GM23248 (cell line): ENCODE data around the gene AKAP12. TPM values are rescaled to one million over a fixed set of nuclear protein-coding genes. Genes with fewer than 3 reads are reported as not detected.

Experiments
- DNase-seq: peaks from one replicate; pipeline ENCODE4 v3.0.0-alpha.2; 2015
- H2AFZ ChIP-seq: fragments of 200-600 bp; sonication (generic); 2 replicates; pipeline ENCODE4 v1.6.1; 2016; ENCODE audit warnings: antibody characterized with exemption
- H3F3A ChIP-seq: fragments of 200-600 bp; sonication (generic); 2 replicates; pipeline ENCODE4 v1.6.1; 2016; ENCODE audit warnings: mild to moderate bottlenecking, antibody characterized with exemption, mixed run types; ENCODE audit not compliant: insufficient read depth
- H3K27ac ChIP-seq: fragments of 200-600 bp; sonication (generic); 2 replicates; pipeline ENCODE4 v1.5.1; 2016; ENCODE audit warnings: mild to moderate bottlenecking
- H3K27me3 ChIP-seq: fragments of 200-600 bp; sonication (generic); replicated peaks from 2 replicates; pipeline ENCODE4 v1.6.1; 2016; ENCODE audit warnings: mild to moderate bottlenecking; ENCODE audit not compliant: insufficient read depth
- H3K36me3 ChIP-seq: fragments of 200-600 bp; sonication (generic); 2 replicates; pipeline ENCODE4 v1.6.1; 2016; ENCODE audit warnings: low read depth, mild to moderate bottlenecking
- H3K4me1 ChIP-seq: fragments of 200-600 bp; sonication (generic); 2 replicates; pipeline ENCODE4 v1.6.1; 2016; ENCODE audit warnings: mild to moderate bottlenecking; ENCODE audit not compliant: insufficient read depth
- H3K4me2 ChIP-seq: fragments of 200-600 bp; sonication (generic); one replicate; pipeline ENCODE4 v1.6.1; 2016; ENCODE audit warnings: mild to moderate bottlenecking; ENCODE audit not compliant: unreplicated experiment
- H3K4me3 ChIP-seq: fragments of 200-600 bp; sonication (generic); 2 replicates; pipeline ENCODE4 v1.5.1; 2016; ENCODE audit warnings: mild to moderate bottlenecking
- H3K79me2 ChIP-seq: fragments of 200-600 bp; sonication (generic); 2 replicates; pipeline ENCODE4 v1.6.1; 2016; ENCODE audit warnings: mild to moderate bottlenecking; ENCODE audit not compliant: insufficient read depth
- H3K9ac ChIP-seq: fragments of 200-600 bp; sonication (generic); 2 replicates; pipeline ENCODE4 v1.6.1; 2016; ENCODE audit warnings: mild to moderate bottlenecking
- H3K9me2 ChIP-seq: fragments of 200-600 bp; sonication (generic); 2 replicates; pipeline ENCODE4 v1.6.1; 2016; ENCODE audit warnings: mixed run types, mild to moderate bottlenecking, moderate library complexity; ENCODE audit not compliant: insufficient read depth
- H3K9me3 ChIP-seq: fragments of 200-600 bp; sonication (generic); one replicate; pipeline ENCODE4 v1.6.1; 2017; ENCODE audit warnings: low read depth
- H4K20me1 ChIP-seq: fragments of 200-600 bp; sonication (generic); 2 replicates; pipeline ENCODE4 v1.6.0; 2016; ENCODE audit not compliant: insufficient read depth
- EZH2 ChIP-seq: fragments of 200-600 bp; sonication (generic); IDR thresholded peaks from 2 replicates; pipeline ENCODE4 v1.6.1; 2018; ENCODE audit warnings: antibody characterized with exemption, mild to moderate bottlenecking; ENCODE audit not compliant: insufficient read depth, poor library complexity, severe bottlenecking
- EZH2phosphoT487 ChIP-seq: fragments of 200-600 bp; sonication (generic); IDR thresholded peaks from 2 replicates; pipeline ENCODE4 v1.6.1; 2018; ENCODE audit warnings: antibody characterized with exemption, moderate library complexity, mild to moderate bottlenecking, low read depth; ENCODE audit not compliant: insufficient read depth
- WGBS, 2 experiments: methylation state at CpG; one replicate each; pipeline ENCODE4 v1.1.6; 2015 to 2017; ENCODE audit warnings: low lambda C conversion rate in 2 of 2, low coverage in 1 of 2; ENCODE audit errors: missing lambda C conversion rate in 2 of 2; 5-methylcytosine and 5-hydroxymethylcytosine counted together
- in situ Hi-C: fragments of 300-500 bp; cut with MboI; formaldehyde crosslinking; loops from 2 replicates; pipeline ENCODE4 v1.15.0; 2020
- polyA plus RNA-seq: library from polyadenylated mRNA; unstranded; fragments of >200 nt; fragmentation: Nextera tagmentation; extraction: Ambion mirVana; gene quantifications from 2 replicates; pipeline ENCODE4 v1.2.1, GENCODE V29; 2016
- total RNA-seq: library from RNA; depleted of rRNA; stranded (reverse); fragments of >200 nt; shearing (Covaris generic); gene quantifications from 2 replicates; pipeline ENCODE4 v1.2.3, GENCODE V29; 2014

Gene AKAP12
- total and polyA plus RNA-seq, 2 experiments from 2014 or later = 15.7 to 24.6 TPM

GRCh38 chr6:151294561-151295101 is 54.9 kb downstream of the AKAP12 start:
- Histone ChIP-seq H3K4me1 (no peaks in the 10 kb centered on the region), H3K27me3 (no peaks in the 10 kb centered on the region), H3K79me2 (no peaks in the 10 kb centered on the region), H3K36me3 (no peaks in the 10 kb centered on the region), H3K9me2 (no peaks in the 10 kb centered on the region), H3K9ac (no peak overlapping the region), H3K4me2 (no peak overlapping the region), H3K27ac (no peak overlapping the region), H3F3A (no peaks in the 10 kb centered on the region), H4K20me1 (no peaks in the 10 kb centered on the region), H3K9me3 (no peaks in the 10 kb centered on the region), H3K4me3 (no peak overlapping the region), H2AFZ (no peak overlapping the region)
- TF ChIP-seq EZH2 = no peak
- no peak for TF ChIP-seq EZH2phosphoT487
- 83 to 87% methylated on average over 6 of the region's 6 CpGs for WGBS, 2 experiments
- in situ Hi-C loops = no loop called here
- no peak for DNase-seq

- no peak overlapping the region for H3K4me3 ChIP-seq
- no peaks in the 10 kb centered on the region for H3K9me2 ChIP-seq
- no peaks in the 10 kb centered on the region for H3K4me1 ChIP-seq
- H3F3A ChIP-seq = no peaks in the 10 kb centered on the region
- H3K9me3 ChIP-seq = no peaks in the 10 kb centered on the region
- H2AFZ ChIP-seq = no peak overlapping the region
- no peaks in the 10 kb centered on the region for H4K20me1 ChIP-seq
- H3K27me3 ChIP-seq = no peaks in the 10 kb centered on the region
- H3K36me3 ChIP-seq = no peaks in the 10 kb centered on the region
- DNase-seq = no peak
- H3K4me2 ChIP-seq = no peak overlapping the region
- WGBS, 2 experiments = 88 to 92% methylated on average over 6 of the region's 6 CpGs
- H3K9ac ChIP-seq = no peak overlapping the region
- in situ Hi-C loops = no loop called here
- no peak for TF ChIP-seq EZH2phosphoT487
- TF ChIP-seq EZH2 = no peak
- H3K27ac ChIP-seq = no peak overlapping the region
- no peaks in the 10 kb centered on the region for H3K79me2 ChIP-seq
These were observed 58.1 kb downstream of the AKAP12 start for GRCh38 chr6:151297886-151298285.

GRCh38 chr6:151299011-151299410 is 59.2 kb downstream of the AKAP12 start:
- DNase-seq = no peak
- Histone ChIP-seq H3F3A (no peaks in the 10 kb centered on the region), H3K9me2 (no peaks in the 10 kb centered on the region), H3K79me2 (no peaks in the 10 kb centered on the region), H3K27me3 (no peaks in the 10 kb centered on the region), H3K9me3 (no peaks in the 10 kb centered on the region), H3K36me3 (no peaks in the 10 kb centered on the region), H3K4me3 (no peak overlapping the region), H3K4me1 (no peaks in the 10 kb centered on the region), H4K20me1 (no peaks in the 10 kb centered on the region), H3K27ac (no peak overlapping the region), H3K9ac (no peak overlapping the region), H2AFZ (no peak overlapping the region), H3K4me2 (no peak overlapping the region)
- TF ChIP-seq EZH2 (no peak), EZH2phosphoT487 (no peak)
- in situ Hi-C loops = no loop called here
- WGBS, 2 experiments = 99% methylated on average over 4 of the region's 4 CpGs

- H3K9me3 ChIP-seq = no peaks in the 10 kb centered on the region
- H3K79me2 ChIP-seq = no peaks in the 10 kb centered on the region
- no peak overlapping the region for H2AFZ ChIP-seq
- H3K27ac ChIP-seq = no peak overlapping the region
- DNase-seq = no peak
- TF ChIP-seq EZH2 = no peak
- TF ChIP-seq EZH2phosphoT487 = no peak
- no peak overlapping the region for H3K4me3 ChIP-seq
- H3K4me1 ChIP-seq = no peaks in the 10 kb centered on the region
- in situ Hi-C loops = no loop called here
- H3K4me2 ChIP-seq = no peak overlapping the region
- H4K20me1 ChIP-seq = no peaks in the 10 kb centered on the region
- H3K36me3 ChIP-seq = no peaks in the 10 kb centered on the region
- H3K27me3 ChIP-seq = no peaks in the 10 kb centered on the region
- 83 to 84% methylated on average over 8 of the region's 8 CpGs for WGBS, 2 experiments
- no peaks in the 10 kb centered on the region for H3F3A ChIP-seq
- H3K9ac ChIP-seq = no peak overlapping the region
- H3K9me2 ChIP-seq = no peaks in the 10 kb centered on the region
These were observed 60.7 kb downstream of the AKAP12 start for GRCh38 chr6:151300267-151300991.

GRCh38 chr6:151301547-151301946 is 61.8 kb downstream of the AKAP12 start:
- no peaks in the 10 kb centered on the region for H3K27me3 ChIP-seq
- H3F3A ChIP-seq = no peaks in the 10 kb centered on the region
- H3K9ac ChIP-seq = no peak overlapping the region
- H3K4me2 ChIP-seq = no peak overlapping the region
- no peaks in the 10 kb centered on the region for H4K20me1 ChIP-seq
- no peaks in the 10 kb centered on the region for H3K36me3 ChIP-seq
- H3K9me2 ChIP-seq = no peaks in the 10 kb centered on the region
- H3K27ac ChIP-seq = no peak overlapping the region
- H3K4me3 ChIP-seq = no peak overlapping the region
- in situ Hi-C loops = no loop called here
- H3K79me2 ChIP-seq = no peaks in the 10 kb centered on the region
- no peaks in the 10 kb centered on the region for H3K9me3 ChIP-seq
- TF ChIP-seq EZH2 = no peak
- TF ChIP-seq EZH2phosphoT487 = no peak
- WGBS, 2 experiments = 78 to 80% methylated on average over 8 of the region's 8 CpGs
- no peak for DNase-seq
- no peak overlapping the region for H2AFZ ChIP-seq
- H3K4me1 ChIP-seq = no peaks in the 10 kb centered on the region
